Measurements from ENCODE around the gene TTC39A.

GRCh38 chr1:51304360-51304759 is 26.0 kb downstream of the TTC39A start:
- TF ChIP-seq CTCF (IDR thresholded peaks at IDR 0.05) (no peak), POLR2AphosphoS5 (IDR thresholded peaks at IDR 0.05) (no peak)
